Keratinocyte (primary cell): ENCODE measurements around the gene THG1L.

Experiments
- CTCF ChIP-seq, 3 experiments: IDR thresholded peaks in 1 of 3; conservative IDR thresholded peaks in 1 of 3; optimal IDR thresholded peaks in 1 of 3; 2 replicates in 2 of 3; 3 replicates in 1 of 3; pipeline versions ENCODE3 to v1.5.1; 2011; ENCODE audit warnings: low read length in 3 of 3, mild to moderate bottlenecking in 3 of 3, moderate library complexity in 2 of 3, control low read depth in 1 of 3, inconsistent platforms in 1 of 3; ENCODE audit not compliant: insufficient read depth in 2 of 3; ENCODE audit errors: extremely low read depth in 1 of 3
- EZH2 ChIP-seq: IDR thresholded peaks from one replicate; pipeline ENCODE4 v1.6.1; 2012; ENCODE audit warnings: inconsistent platforms, mild to moderate bottlenecking, low read length, moderate library complexity

DNA sequence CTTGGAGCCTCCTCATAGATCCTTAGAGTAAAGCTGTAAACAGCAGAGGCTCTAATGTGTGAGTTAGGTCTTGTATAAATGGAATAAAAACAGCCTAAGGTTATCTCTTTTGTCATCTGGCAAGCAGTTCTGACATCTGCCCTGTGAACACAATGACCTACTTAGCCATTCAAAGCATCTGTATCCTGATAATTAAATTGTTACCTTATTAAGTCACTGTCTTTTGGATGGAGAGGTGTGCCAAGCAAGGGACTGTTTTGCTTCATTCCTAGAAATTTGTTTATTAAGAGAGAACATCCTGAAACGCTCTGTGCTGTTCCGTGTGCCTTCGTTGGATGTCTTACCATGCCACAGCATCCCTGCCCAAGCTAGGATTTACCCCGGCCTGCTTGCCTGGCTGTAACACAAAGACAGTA, 13.8 kb downstream of the THG1L start:
- no peak for TF ChIP-seq CTCF (optimal IDR thresholded peaks at IDR 0.05 in 1 of 3, IDR thresholded peaks at IDR 0.05 in 1 of 3, conservative IDR thresholded peaks at IDR 0.05 in 1 of 3; ENCODE audit: extremely low read depth in 1 of 3, insufficient read depth in 2 of 3, low read length in 3 of 3)
- no peak for TF ChIP-seq EZH2
